Measurements from ENCODE around the gene CAPN15. TPM values are rescaled to one million over a fixed set of nuclear protein-coding genes. Genes with fewer than 3 reads are reported as not detected.

The CAPN15 gene
- total and polyA plus RNA-seq, 11 donors, result 12.0 to 35.5 (median 20.3) TPM

DNA sequence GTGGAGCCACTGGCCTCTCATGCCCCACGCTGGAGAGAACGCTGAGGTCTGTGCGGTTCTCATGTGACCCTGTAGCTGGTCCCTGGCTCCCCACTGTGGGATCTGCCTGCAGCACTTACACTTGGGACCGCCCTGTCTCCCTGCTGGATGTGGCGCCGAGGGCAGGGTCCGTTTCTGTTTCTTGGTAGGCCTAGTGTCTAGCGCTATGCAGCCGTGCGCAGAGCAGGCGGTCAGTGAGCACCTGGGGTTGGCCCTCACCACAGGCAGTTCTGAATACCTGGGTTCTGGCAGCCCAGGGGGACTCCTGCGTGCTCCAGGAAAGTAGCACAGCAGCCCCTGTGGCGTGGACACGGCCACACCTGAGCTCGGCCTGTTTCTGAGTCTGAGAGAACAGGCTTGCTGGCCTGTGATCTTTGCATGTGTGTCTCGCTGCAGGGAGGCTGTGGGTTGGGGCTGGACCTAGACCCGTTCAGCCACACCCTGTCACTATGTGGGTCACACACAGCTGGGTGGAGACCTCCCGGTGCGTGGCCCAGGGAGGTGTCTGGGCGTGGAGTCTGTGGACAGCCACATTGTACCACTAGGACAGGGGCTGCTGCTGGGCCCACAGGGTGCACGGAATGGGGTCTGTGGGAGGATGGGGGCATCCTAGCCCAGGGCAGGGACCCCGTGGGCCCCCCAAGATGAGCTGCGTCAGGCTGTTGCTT, 2.8 kb downstream of the CAPN15 start:
- intact Hi-C loops (cut with DNase I), result no loop called here
- H3K4me1 ChIP-seq, result peaks cover 11 to 74% (median 44%) of the 10 kb centered on the region in 12 donors
- H3K27me3 ChIP-seq, result no peaks in the 10 kb centered on the region
- no peak for ATAC-seq
- TF ChIP-seq POLR2A (IDR thresholded peaks at IDR 0.05) (no peak), CTCF (IDR thresholded peaks at IDR 0.05) (no peak)
- no peak overlapping the region for H3K4me3 ChIP-seq
- no peak for DNase-seq
- peaks cover 0 to 7% (median 0%) of the 10 kb centered on the region in 9 donors for H3K36me3 ChIP-seq
- H3K27ac ChIP-seq, result no peak overlapping the region
- H3K9me3 ChIP-seq, result no peaks in the 10 kb centered on the region
- WGBS, 4 donors, result 84 to 92% (median 90%) methylated on average over 17 to 23 of the region's 23 CpGs

GRCh38 chr16:531494-532125, 4.1 kb downstream of the CAPN15 start:
- TF ChIP-seq POLR2A (IDR thresholded peaks at IDR 0.05) (no peak), CTCF (IDR thresholded peaks at IDR 0.05) (no peak)
- Histone ChIP-seq H3K9me3 (no peaks in the 10 kb centered on the region), H3K36me3 (peaks cover 0 to 11% (median 0%) of the 10 kb centered on the region in 9 donors), H3K27me3 (no peaks in the 10 kb centered on the region), H3K4me1 (peaks cover 4 to 62% (median 31%) of the 10 kb centered on the region in 12 donors), H3K27ac (no peak overlapping the region), H3K4me3 (no peak overlapping the region)
- whole genome bisulfite sequencing, 4 donors, result 83 to 90% (median 85%) methylated on average over 15 to 16 of the region's 16 CpGs
- intact Hi-C loops (cut with DNase I), result no loop called here
- DNase-seq, result no peak
- ATAC-seq, result no peak

DNA sequence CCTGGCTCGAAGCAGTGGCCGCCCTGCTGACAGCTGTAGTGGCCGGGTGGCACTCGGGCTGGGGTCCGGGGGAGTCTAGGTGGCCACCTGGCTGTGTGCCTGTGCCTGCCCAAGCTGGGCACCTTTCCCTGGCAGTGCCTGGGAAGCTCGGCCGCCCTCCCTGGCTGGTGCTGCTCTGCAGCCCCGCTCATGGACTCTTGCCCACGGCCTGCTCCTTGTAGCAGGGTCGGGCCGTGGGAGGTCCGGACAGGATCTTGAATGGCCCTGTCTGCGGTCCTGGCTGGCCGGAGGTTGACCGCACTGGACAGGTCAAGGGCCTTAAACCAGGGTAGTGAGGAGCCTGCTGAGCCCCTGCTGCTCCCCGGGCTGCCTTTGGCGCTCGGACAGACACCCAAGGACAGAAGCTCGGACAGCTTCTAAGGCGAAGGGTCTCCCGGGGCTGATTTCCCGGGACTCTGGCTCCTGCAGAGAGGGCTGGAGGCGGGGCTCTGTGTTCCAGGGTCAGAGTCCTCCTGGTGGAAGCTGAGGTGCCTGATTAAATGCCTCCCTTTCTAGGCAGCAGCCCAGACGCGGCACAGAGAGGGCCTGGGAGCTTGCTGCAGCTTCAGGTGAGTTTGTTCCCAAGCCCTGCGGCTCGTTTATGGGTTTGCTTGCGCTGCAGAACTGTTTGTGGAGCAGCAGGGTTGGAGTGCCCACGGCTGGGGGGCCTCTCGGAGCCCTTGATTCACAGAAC, 6.0 kb downstream of the CAPN15 start:
- H3K36me3 ChIP-seq, result peaks cover 0 to 28% (median 4%) of the 10 kb centered on the region in 9 donors
- no peaks in the 10 kb centered on the region for H3K27me3 ChIP-seq
- ATAC-seq, result peak in 1 of 4 donors; percentile 5
- H3K4me3 ChIP-seq, result no peak overlapping the region
- TF ChIP-seq CTCF (IDR thresholded peaks at IDR 0.05) (no peak), POLR2A (IDR thresholded peaks at IDR 0.05) (no peak)
- 67 to 82% (median 72%) methylated on average over 16 to 30 of the region's 30 CpGs for WGBS, 4 donors
- H3K4me1 ChIP-seq, result peaks cover 2 to 53% (median 26%) of the 10 kb centered on the region in 12 donors
- no peak for DNase-seq
- no peak overlapping the region for H3K27ac ChIP-seq
- H3K9me3 ChIP-seq, result no peaks in the 10 kb centered on the region
- intact Hi-C loops (cut with DNase I), result no loop called here

- 83 to 88% (median 87%) methylated on average over 15 to 21 of the region's 21 CpGs for WGBS, 4 donors
- no peak overlapping the region for H3K4me3 ChIP-seq
These were observed 6.6 kb downstream of the CAPN15 start for GRCh38 chr16:534135-534534.

More at GRCh38 chr16:534135-534534, 6.6 kb downstream of the CAPN15 start:
- H3K27me3 ChIP-seq, result no peaks in the 10 kb centered on the region
- H3K27ac ChIP-seq, result no peak overlapping the region
- no peaks in the 10 kb centered on the region for H3K9me3 ChIP-seq
- intact Hi-C loops (cut with DNase I), result no loop called here
- peaks cover 0 to 28% (median 4%) of the 10 kb centered on the region in 9 donors for H3K36me3 ChIP-seq
- H3K4me1 ChIP-seq, result peaks cover 2 to 47% (median 20%) of the 10 kb centered on the region in 12 donors
- no peak for TF ChIP-seq CTCF (IDR thresholded peaks at IDR 0.05)
- TF ChIP-seq POLR2A (IDR thresholded peaks at IDR 0.05), result no peak
- DNase-seq, result no peak
- no peak for ATAC-seq

All from heart left ventricle (tissue), 16 donors.